Heart left ventricle (tissue), 13 donors: ENCODE data around the gene SLC6A3.

Source experiments
- POLR2A ChIP-seq, 2 donors: fragments of 450-650 bp; IDR thresholded peaks; one replicate each; pipeline ENCODE4 v1.6.1; 2017; ENCODE audit warnings: antibody characterized with exemption in 2 of 2, mild to moderate bottlenecking in 2 of 2, moderate library complexity in 2 of 2
- TF ChIP-seq, protein P1 (sequence below), 12 donors: fragments of 200-600 bp; sonication (generic) in 4 of 12; IDR thresholded peaks; one replicate each; pipeline versions ENCODE4 v1.5.0 to v1.8.0; 2018 to 2022; ENCODE audit warnings: antibody characterized with exemption in 12 of 12, mild to moderate bottlenecking in 5 of 12
- donor health status: ischemic (EF 13 %, LVEDD 7.1; RV severe dilation, severe dysfunction).
- donor health status: DM: no; HTN: yes; CAD: no.
- donor health status: DM: no; HTN: no; CAD: no.
- donor health status: ischemic (EF 25% LVEDD 6.9; RV normal size, moderate dysfunction).
- donor health status: ischemic (EF 25% LVEDD 5.7; RV mildly dilated, moderate dysfunction).
- donor health status: ischemic (EF 35%, LVEDD 5.7; RV mildly dilated, moderate dysfunction).
- donor health status: nonischemic (EF 11% LVEDD 7.7; RV severe dilation, severe dysfunction).
- donor health status: DM: yes; HTN: yes; CAD: no.
- donor health status: PGD.
- donor health status: ischemic (EF 29% LVEDD 5.4; RV normal size, mild dysfunction).
- donor health status: nonischemic (EF 23%, LVEDD 6.1; RV moderate dilation, normal function).

DNA sequence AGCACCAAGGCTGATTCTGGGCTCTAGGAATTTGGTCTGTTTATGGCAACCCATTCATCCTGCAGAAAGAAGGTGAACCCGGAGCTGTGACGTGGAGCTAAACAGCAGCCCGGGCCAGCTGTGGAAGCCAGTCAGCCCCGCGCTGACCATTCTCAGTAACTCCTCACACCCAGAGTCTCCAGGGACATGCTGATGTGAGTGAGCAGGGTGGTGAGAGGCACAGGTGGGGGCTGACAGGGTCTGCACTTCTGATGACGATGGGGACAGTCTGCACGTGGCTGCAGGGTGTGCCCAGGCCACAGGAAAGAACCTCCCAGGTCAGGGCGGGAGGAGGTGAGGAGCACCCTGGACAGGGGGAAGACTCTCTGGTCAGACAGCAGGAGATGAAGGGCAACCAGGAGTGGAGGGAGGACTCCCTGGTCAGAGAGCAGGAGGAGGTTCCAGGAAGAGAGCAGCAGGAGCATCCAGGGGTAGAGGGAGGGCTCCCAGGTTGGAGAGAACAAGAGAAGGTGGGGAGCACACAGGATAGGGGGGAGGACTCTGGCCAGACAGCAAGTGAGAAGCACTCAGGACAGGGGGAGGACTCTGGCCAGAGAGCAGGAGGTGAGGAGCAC, 26.1 kb upstream of the SLC6A3 start:
- TF ChIP-seq, protein P1, sequence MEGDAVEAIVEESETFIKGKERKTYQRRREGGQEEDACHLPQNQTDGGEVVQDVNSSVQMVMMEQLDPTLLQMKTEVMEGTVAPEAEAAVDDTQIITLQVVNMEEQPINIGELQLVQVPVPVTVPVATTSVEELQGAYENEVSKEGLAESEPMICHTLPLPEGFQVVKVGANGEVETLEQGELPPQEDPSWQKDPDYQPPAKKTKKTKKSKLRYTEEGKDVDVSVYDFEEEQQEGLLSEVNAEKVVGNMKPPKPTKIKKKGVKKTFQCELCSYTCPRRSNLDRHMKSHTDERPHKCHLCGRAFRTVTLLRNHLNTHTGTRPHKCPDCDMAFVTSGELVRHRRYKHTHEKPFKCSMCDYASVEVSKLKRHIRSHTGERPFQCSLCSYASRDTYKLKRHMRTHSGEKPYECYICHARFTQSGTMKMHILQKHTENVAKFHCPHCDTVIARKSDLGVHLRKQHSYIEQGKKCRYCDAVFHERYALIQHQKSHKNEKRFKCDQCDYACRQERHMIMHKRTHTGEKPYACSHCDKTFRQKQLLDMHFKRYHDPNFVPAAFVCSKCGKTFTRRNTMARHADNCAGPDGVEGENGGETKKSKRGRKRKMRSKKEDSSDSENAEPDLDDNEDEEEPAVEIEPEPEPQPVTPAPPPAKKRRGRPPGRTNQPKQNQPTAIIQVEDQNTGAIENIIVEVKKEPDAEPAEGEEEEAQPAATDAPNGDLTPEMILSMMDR (IDR thresholded peaks at IDR 0.05): no peak
- no peak for TF ChIP-seq POLR2A (IDR thresholded peaks at IDR 0.05)
